HepG2 (cell line): ENCODE results near the gene DIP2C. TPM values are rescaled to one million over a fixed set of nuclear protein-coding genes. Genes with fewer than 3 reads are reported as not detected.

Experiments used
- ATAC-seq: fragments of 200-7000 bp; cut with Tn5 transposase; 3 replicates; pipeline ENCODE4 v1.9.1; 2020; ENCODE audit warnings: mild to moderate bottlenecking, moderate library complexity
- BruUV-seq: library from RNA; stranded (reverse); fragments of 400-500 nt; replicated peaks from 2 replicates; lab custom pipeline; 2021; lab: Mats Ljungman, UMichigan
- CTCF ChIA-PET: fragments of 300-600 bp; formaldehyde crosslinking; extraction: SDS; loops from one replicate; lab custom pipeline; 2021; ENCODE audit warnings: low total read pairs, inconsistent platforms, low intra/inter-chr PET ratio; lab: Yijun Ruan, JAX
- POLR2A ChIA-PET: fragments of 350-600 bp; sonication (Branson Sonifier 250); formaldehyde crosslinking; loops from one replicate; lab custom pipeline; 2020; ENCODE audit warnings: antibody characterized with exemption, inconsistent platforms; lab: Yijun Ruan, JAX
- DNase-seq: peaks from one replicate; pipeline ENCODE4 v3.0.0-alpha.2; 2015; ENCODE audit warnings: low spot score
- FAIRE-seq: peaks from 3 replicates; lab custom pipeline; 2011; peaks lifted over from hg19 to GRCh38; lab: Jason Lieb, UNC
- H2AFZ ChIP-seq: one replicate; pipeline ENCODE4 v1.6.1; 2011; ENCODE audit warnings: low read length, inconsistent platforms
- H3K27ac ChIP-seq: fragments of 300-600 bp; 3 replicates; pipeline ENCODE4 v1.8.0; 2011; ENCODE audit warnings: mixed run types, mild to moderate bottlenecking, mixed read lengths, low read length, inconsistent platforms; ENCODE audit not compliant: insufficient read depth; ENCODE audit errors: extremely low read length
- H3K27me3 ChIP-seq, 2 experiments: fragments of 200-600 bp in 1 of 2; 2 replicates in 1 of 2; 3 replicates in 1 of 2; pipeline versions ENCODE4 v1.6.0 to v1.8.0; 2011; ENCODE audit warnings: low read length in 2 of 2, mild to moderate bottlenecking in 2 of 2, moderate library complexity in 2 of 2, inconsistent platforms in 1 of 2; ENCODE audit not compliant: insufficient read depth in 2 of 2, control insufficient read depth in 1 of 2
- H3K36me3 ChIP-seq, 2 experiments: fragments of 200-600 bp in 1 of 2; replicated peaks in 1 of 2; 2 replicates in 1 of 2; 3 replicates in 1 of 2; pipeline versions ENCODE4 v1.5.1 to v1.8.0; 2011; ENCODE audit warnings: low read length in 2 of 2, inconsistent platforms in 1 of 2; ENCODE audit not compliant: insufficient read depth in 2 of 2, control insufficient read depth in 1 of 2
- H3K4me1 ChIP-seq: 2 replicates; pipeline ENCODE4 v1.5.1; 2012; ENCODE audit warnings: low read length, inconsistent platforms; ENCODE audit not compliant: insufficient read depth
- H3K4me2 ChIP-seq: 2 replicates; pipeline ENCODE4 v1.6.0; 2011; ENCODE audit warnings: low read depth, low read length, inconsistent platforms
- H3K4me3 ChIP-seq, 3 experiments: fragments of 200-600 bp in 1 of 3; sonication (generic), shearing (Covaris generic) in 1 of 3; replicated peaks in 1 of 3; 2 replicates each; pipeline ENCODE4 v1.5.1; 2011 to 2016; ENCODE audit warnings: low read length in 3 of 3, inconsistent platforms in 2 of 3, low read depth in 2 of 3, mild to moderate bottlenecking in 2 of 3, control low read depth in 1 of 3, mixed read lengths in 1 of 3; ENCODE audit not compliant: insufficient read depth in 1 of 3
- H3K79me2 ChIP-seq: one replicate; pipeline ENCODE4 v1.6.1; 2011; ENCODE audit warnings: low read length, inconsistent platforms; ENCODE audit not compliant: insufficient read depth
- H3K9ac ChIP-seq: 2 replicates; pipeline ENCODE4 v1.6.0; 2011; ENCODE audit warnings: mild to moderate bottlenecking, low read depth, low read length, inconsistent platforms; ENCODE audit not compliant: insufficient read depth
- H3K9me3 ChIP-seq: 2 replicates; pipeline ENCODE4 v1.5.1; 2012; ENCODE audit warnings: mild to moderate bottlenecking, low read length
- H4K20me1 ChIP-seq: 2 replicates; pipeline ENCODE4 v1.6.0; 2011; ENCODE audit warnings: inconsistent platforms, mild to moderate bottlenecking, low read length, moderate library complexity; ENCODE audit not compliant: insufficient read depth
- DNMT1 ChIP-seq: sonication (generic); formaldehyde crosslinking; IDR thresholded peaks from 2 replicates; pipeline ENCODE4 v1.5.1; 2020; ENCODE audit warnings: mild to moderate bottlenecking, missing genetic modification reagents
- KAT7 ChIP-seq: IDR thresholded peaks from 2 replicates; pipeline ENCODE4 v1.6.1; 2018; ENCODE audit warnings: borderline replicate concordance, missing compliant biosample characterization
- PHF20 ChIP-seq: sonication (generic); formaldehyde crosslinking; IDR thresholded peaks from 2 replicates; pipeline ENCODE4 v1.5.0; 2020; ENCODE audit warnings: mild to moderate bottlenecking, missing genetic modification reagents
- U2AF1 ChIP-seq: fragments of 200-400 bp; formaldehyde crosslinking; optimal IDR thresholded peaks from 2 replicates; pipeline ENCODE3; 2017; ENCODE audit warnings: mild to moderate bottlenecking, low read depth, low read length
- ZNF143 ChIP-seq: sonication (generic); formaldehyde crosslinking; IDR thresholded peaks from 2 replicates; pipeline ENCODE4 v1.4.0; 2020; ENCODE audit warnings: missing genetic modification reagents
- ZNF572 ChIP-seq: sonication (generic); formaldehyde crosslinking; IDR thresholded peaks from 2 replicates; pipeline ENCODE4 v1.5.1; 2020; ENCODE audit warnings: mild to moderate bottlenecking, missing genetic modification reagents
- ZNF749 ChIP-seq: sonication (generic); formaldehyde crosslinking; IDR thresholded peaks from 2 replicates; pipeline ENCODE4 v1.8.0; 2022; ENCODE audit warnings: mild to moderate bottlenecking, missing genetic modification reagents, moderate library complexity, borderline replicate concordance
- ZNF75D ChIP-seq: sonication (generic); formaldehyde crosslinking; IDR thresholded peaks from 2 replicates; pipeline ENCODE4 v1.8.1; 2023; ENCODE audit warnings: missing genetic modification reagents, mild to moderate bottlenecking, borderline replicate concordance
- WGBS: methylation state at CpG from one replicate; pipeline ENCODE4 v1.1.6; 2017; ENCODE audit warnings: low lambda C conversion rate; 5-methylcytosine and 5-hydroxymethylcytosine counted together
- in situ Hi-C: cut with HindIII; loops from 2 replicates; pipeline ENCODE4 v1.10.0; 2017; ENCODE audit warnings: low pct_unique_long_range_greater_than_20kb; ENCODE audit not compliant: extremely low pct_ligation_motif_present
- intact Hi-C: fragments of 100-400 bp; cut with micrococcal nuclease; formaldehyde crosslinking; loops from one replicate; pipeline ENCODE4 v1.10.0; 2022; ENCODE audit not compliant: unreplicated experiment
- polyA plus RNA-seq, 8 experiments: library from polyadenylated mRNA; depleted of rRNA in 3 of 8; stranded (reverse) in 7 of 8; unstranded in 1 of 8; fragments of >200 nt; fragmentation: Illumina TruSeq in 4 of 8; extraction: Trizol in 4 of 8; gene quantifications; 2 replicates each; pipeline versions ENCODE4 v1.2.1 to v1.2.3, GENCODE V29; 2011 to 2016; ENCODE audit warnings: low read depth in 4 of 8, missing spikeins in 1 of 8, mixed read lengths in 1 of 8; ENCODE audit not compliant: insufficient read depth in 1 of 8
- total RNA-seq, 5 experiments: library from RNA; depleted of rRNA; stranded (reverse); fragments of >200 nt; fragmentation: Illumina TruSeq; extraction: Trizol; gene quantifications; 2 replicates each; pipeline ENCODE4 v1.2.3, GENCODE V29; 2016; ENCODE audit warnings: low read depth in 1 of 5
- TF ChIP-seq, protein P1 (sequence below): sonication (generic); formaldehyde crosslinking; IDR thresholded peaks from 2 replicates; pipeline ENCODE4 v1.4.0; 2020; ENCODE audit warnings: mild to moderate bottlenecking, missing genetic modification reagents
- TF ChIP-seq, protein P2 (sequence below): sonication (generic); formaldehyde crosslinking; IDR thresholded peaks from 2 replicates; pipeline ENCODE4 v1.9.0; 2021; ENCODE audit warnings: missing genetic modification reagents, mild to moderate bottlenecking, borderline replicate concordance

Gene DIP2C
- total and polyA plus RNA-seq, 2 of the 13 experiments (the other 11 are each of a cell fraction or from before 2014, with no cell fraction given), result 2.2 to 2.7 TPM

DNA sequence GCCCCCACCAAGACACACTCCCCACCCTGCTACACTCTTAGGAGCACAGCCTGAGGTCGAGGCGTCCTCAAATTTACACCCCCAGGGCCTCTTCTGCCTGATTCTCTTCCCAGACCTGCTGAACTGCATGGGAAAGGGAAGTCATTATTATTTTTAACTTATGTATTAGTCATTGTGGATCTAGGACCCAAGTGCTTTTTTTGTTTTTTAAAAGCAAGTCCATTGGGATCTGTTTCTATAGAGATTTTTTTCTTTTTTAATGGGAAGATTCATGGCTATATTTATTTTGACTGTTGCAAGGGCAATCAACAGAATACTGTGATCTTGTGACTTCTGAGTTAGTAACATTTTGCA, 350.5 kb downstream of the DIP2C start (continued):
- TF ChIP-seq ZNF749 (CRISPR knock-in tag), result no peak
- TF ChIP-seq DNMT1 (CRISPR knock-in tag), result no peak
- TF ChIP-seq, all 625 proteins: peak for 0

DNA sequence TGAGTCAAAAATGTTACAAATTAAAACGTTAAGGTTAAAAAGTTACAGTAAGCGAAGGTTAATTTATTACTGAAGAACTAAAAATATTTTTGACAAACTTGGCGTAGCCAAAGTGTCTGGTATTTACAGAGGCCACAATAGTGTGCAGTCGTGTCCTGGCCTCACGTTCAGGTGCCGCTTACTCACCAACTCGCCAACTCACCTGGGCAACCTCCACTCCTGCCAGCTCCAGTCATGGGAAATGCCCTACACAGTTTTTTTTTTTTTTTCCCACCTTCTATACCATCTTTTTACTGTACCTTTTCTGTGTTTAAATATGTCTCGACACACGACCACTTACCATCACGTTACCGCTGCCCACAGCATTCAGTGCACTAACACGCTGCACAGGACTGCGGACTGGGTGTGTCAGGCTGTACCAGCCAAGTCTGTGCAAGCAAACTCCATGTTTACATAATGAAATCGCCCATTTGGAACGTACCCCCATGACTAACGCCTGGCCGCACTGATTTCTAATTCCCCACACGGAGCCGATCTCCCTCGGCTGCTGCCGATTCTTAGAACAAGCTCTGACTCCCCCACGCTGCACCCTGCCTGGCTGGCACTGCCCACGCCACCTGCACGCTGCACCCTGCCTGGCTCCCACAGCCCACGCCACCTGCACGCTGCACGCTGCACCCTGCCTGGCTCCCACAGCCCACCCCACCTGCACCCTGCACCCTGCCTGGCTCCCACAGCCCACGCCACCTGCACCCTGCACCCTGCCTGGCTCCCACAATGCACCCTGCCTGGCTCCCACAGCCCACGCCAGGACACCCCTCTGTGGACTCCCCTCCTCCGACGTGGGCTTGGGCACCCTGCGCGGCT, 351.1 kb downstream of the DIP2C start:
- Histone ChIP-seq H3K9me3 (no peaks in the 10 kb centered on the region), H3K4me2 (no peak overlapping the region), H3K27ac (no peak overlapping the region), H3K79me2 (no peaks in the 10 kb centered on the region), H3K27me3 (no peaks in the 10 kb centered on the region), H3K9ac (no peak overlapping the region), H4K20me1 (no peaks in the 10 kb centered on the region), H2AFZ (no peak overlapping the region), H3K4me3 (no peak overlapping the region), H3K36me3 (peaks cover 6 to 13% of the 10 kb centered on the region in 2 experiments; a peak in 3 of 5 replicates), H3K4me1 (no peaks in the 10 kb centered on the region)
- in situ Hi-C loops, result no loop called here
- WGBS, result 92% methylated on average over 32 of the region's 33 CpGs
- BruUV-seq, result no TSS peak
- POLR2A ChIA-PET, result no interaction called here
- intact Hi-C loops, result no loop called here
- CTCF ChIA-PET, result no interaction called here
- ATAC-seq, result no peak
- FAIRE-seq, result no peak
- no peak for DNase-seq
- TF ChIP-seq, protein P1, sequence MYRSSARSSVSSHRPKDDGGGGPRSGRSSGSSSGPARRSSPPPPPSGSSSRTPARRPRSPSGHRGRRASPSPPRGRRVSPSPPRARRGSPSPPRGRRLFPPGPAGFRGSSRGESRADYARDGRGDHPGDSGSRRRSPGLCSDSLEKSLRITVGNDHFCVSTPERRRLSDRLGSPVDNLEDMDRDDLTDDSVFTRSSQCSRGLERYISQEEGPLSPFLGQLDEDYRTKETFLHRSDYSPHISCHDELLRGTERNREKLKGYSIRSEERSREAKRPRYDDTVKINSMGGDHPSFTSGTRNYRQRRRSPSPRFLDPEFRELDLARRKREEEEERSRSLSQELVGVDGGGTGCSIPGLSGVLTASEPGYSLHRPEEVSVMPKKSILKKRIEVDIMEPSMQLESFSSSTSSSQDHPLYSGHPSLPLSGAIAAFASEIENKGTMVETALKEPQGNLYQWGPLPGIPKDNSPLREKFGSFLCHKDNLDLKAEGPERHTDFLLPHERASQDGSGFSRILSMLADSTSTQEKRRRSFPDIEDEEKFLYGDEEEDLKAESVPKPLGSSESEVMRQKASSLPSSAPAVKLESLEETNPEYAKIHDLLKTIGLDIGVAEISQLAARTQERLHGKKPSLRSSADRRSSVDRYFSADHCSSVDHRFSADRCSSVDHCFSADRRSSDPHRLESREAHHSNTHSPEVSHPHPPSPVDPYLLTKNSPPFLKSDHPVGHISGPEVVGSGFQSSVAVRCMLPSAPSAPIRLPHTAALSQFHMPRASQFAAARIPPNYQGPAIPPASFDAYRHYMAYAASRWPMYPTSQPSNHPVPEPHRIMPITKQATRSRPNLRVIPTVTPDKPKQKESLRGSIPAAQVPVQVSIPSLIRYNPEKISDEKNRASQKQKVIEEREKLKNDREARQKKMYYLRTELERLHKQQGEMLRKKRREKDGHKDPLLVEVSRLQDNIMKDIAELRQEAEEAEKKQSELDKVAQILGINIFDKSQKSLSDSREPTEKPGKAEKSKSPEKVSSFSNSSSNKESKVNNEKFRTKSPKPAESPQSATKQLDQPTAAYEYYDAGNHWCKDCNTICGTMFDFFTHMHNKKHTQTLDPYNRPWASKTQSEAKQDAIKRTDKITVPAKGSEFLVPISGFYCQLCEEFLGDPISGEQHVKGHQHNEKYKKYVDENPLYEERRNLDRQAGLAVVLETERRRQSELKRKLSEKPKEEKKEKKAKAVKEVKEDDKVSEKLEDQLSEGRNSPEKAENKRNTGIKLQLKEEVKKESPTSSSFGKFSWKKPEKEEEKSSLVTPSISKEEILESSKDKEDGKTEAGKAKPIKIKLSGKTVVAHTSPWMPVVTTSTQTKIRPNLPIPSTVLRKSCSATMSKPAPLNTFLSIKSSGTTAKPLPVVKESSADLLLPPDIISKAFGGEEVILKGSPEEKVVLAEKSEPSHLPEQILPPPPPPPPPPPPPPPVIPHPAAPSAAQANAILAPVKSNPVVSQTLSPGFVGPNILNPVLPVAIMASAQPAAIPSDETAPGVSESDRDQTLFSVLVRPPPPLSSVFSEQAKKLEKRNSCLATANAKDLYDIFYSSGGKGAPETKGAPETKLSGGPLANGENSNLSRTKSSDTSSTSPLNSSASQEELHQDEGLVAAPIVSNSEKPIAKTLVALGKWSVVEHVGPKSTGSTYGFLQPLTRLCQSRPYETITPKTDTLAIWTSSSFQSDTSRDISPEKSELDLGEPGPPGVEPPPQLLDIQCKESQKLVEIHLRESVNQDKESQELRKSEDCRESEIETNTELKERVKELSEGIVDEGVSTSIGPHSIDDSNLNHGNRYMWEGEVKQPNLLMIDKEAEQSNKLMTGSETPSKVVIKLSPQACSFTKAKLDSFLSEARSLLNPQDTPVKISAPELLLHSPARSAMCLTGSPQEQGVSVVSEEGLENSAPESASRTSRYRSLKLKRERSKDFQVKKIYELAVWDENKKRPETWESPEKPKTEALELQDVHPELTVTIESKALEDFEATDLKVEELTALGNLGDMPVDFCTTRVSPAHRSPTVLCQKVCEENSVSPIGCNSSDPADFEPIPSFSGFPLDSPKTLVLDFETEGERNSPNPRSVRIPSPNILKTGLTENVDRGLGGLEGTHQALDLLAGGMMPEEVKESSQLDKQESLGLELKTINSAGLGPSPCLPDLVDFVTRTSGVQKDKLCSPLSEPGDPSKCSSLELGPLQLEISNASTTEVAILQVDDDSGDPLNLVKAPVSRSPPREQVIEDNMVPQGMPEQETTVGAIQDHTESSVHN (CRISPR knock-in tag), result no peak
- no peak for TF ChIP-seq U2AF1
- TF ChIP-seq ZNF75D (CRISPR knock-in tag), result no peak
- TF ChIP-seq, protein P2, sequence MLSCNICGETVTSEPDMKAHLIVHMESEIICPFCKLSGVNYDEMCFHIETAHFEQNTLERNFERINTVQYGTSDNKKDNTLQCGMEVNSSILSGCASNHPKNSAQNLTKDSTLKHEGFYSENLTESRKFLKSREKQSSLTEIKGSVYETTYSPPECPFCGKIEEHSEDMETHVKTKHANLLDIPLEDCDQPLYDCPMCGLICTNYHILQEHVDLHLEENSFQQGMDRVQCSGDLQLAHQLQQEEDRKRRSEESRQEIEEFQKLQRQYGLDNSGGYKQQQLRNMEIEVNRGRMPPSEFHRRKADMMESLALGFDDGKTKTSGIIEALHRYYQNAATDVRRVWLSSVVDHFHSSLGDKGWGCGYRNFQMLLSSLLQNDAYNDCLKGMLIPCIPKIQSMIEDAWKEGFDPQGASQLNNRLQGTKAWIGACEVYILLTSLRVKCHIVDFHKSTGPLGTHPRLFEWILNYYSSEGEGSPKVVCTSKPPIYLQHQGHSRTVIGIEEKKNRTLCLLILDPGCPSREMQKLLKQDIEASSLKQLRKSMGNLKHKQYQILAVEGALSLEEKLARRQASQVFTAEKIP (CRISPR knock-in tag), result no peak
- TF ChIP-seq ZNF143 (CRISPR knock-in tag), result no peak
- TF ChIP-seq ZNF572 (CRISPR knock-in tag), result no peak
- TF ChIP-seq PHF20 (CRISPR knock-in tag), result no peak
- no peak for TF ChIP-seq KAT7
